Amygdala (tissue), 56 donors: ENCODE data around the gene CFL1.
A peak's percentile ranks its signal among the peaks of the same experiment; 100 is the strongest.
"Not testable (repeated sequence)": the region's sequence is repeated elsewhere in the genome, so short reads cannot be mapped to it uniquely, and the experiment has no call there.

Experiments
- DNase-seq, 56 donors: peaks; one replicate each; lab custom pipeline; 2025; lab: John Stamatoyannopoulos, UW

Gene CFL1

GRCh38 chr11:65844231-65844872 is 13.6 kb downstream of the CFL1 start:
- DNase-seq: no peak

GRCh38 chr11:65843811-65844210 is 14.2 kb downstream of the CFL1 start:
- DNase-seq: no peak

GRCh38 chr11:65842144-65842543 is 15.8 kb downstream of the CFL1 start:
- DNase-seq: no peak

DNA sequence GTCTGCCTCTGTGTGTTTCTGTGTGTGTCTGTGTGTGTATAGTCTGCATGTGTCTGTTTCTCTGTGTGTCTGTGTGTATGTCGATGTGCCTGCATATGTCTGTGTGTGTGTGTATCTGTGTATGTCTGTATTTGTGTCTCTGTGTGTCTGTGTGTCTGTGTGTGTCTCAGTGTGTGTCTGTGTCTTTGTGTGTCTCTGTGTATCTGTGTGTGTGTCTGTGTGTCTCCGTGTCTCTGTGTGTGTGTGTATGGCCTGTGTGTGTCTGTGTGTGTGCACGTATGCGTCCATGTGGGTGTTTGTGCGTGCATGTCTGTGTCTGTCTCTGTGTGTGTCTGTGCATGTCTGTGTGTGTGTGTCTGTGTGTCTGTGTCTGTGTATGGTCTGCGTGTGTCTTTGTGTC is 23.8 kb downstream of the CFL1 start:
- no peak for DNase-seq

DNA sequence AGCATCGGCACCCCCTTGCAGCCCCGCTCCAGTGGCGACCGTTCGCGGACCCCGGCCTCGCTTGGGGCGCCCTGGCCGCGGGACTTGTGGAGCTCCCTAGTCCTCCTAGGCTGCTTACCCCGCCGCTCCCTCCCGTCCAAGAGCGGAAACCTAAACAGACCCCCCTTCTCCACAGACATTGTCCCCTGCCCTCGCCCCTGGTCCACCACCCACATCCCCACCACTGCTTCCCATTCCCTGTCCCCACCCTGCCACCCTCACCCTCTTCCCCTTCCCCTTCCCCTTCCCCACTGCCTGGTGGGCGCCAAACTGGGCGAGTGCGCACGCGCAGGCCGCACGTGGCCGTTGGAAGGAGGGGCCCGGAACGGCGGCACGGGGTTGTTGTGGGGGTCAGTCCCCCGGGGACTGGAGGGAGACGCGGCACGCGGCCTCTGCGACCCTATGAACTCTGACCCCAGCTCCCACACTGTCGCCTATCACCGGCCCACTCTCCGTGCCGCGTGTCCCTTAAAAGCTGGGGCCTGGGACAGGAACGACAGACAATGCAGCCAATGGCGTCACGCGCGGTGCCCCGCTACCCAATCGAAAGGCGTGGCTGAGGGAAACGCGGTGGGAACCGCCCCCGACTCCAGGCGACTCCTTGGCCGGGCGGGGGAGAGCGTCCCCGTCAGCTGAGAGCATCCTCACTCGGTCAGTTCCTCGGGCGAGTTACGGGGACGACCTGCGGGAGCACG is 24.5 kb downstream of the CFL1 start, which contains the start of gene SNX32:
TSS of gene SNX32 (plus strand) at position 667 of the 734 bp plus-strand sequence. CDS start 103 bp downstream, outside the sequence.
- DNase-seq: peak; percentile 58 to 98 (median 91)

- DNase-seq: not testable (repeated sequence)
Observed at GRCh38 chr11:65832231-65832630, 25.7 kb downstream of the CFL1 start.

DNA sequence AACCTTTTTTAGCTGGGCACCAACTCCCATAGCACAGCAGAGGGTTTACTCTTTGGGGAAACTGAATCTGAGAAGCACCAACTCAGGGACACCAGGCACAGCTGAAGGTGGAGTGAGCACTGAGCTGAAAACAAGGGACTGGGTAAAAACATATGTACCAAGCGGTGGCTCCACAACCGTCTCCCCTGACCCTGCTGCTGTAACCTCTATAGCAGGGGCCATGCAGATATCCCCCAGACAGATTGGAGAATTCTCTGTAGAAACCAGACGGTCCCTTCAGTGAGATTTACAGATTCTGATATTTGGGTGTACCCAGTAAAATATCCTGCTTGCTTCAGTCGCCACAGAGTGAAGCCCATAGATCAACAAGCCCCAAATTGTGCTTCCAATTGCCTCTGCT is 28.5 kb downstream of the CFL1 start:
- DNase-seq: no peak

DNA sequence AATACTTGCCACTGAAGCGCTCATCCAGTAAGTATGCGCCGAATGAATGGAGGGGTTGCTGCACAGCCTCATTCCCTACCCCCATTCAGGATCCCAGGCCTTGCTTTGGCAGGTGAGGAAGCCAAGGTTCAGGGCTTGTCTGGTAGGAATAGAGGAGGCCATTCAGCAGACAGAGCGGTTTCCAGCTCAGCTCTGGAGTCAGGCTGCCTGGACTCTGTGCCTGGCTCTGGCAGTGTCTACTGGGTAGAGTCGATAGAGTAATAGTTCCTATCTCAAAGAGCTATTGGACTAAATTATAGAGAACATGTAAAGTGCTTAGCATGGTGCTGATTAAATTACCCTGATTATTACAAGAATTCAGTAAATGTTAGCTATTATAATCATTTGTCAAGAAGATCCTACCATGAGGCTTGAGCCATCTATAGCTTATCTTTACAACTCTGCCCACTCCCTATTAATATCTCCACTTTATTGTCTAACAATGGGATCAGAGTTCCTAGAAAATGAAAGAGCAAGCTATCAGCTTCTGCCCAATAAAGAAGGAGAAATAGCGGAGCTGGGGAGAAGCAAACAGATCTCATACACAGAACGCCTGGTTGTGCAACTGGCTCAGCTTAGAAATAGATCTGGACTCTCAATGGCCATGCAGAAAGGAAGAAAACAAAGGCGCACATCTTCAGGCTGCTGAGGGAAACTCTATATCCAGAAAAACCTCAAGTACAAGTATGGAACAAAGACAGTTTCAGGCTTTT is 30.8 kb downstream of the CFL1 start:
- DNase-seq: no peak

- DNase-seq: no peak
Observed at GRCh38 chr11:65822776-65823528, 35.0 kb downstream of the CFL1 start.

DNA sequence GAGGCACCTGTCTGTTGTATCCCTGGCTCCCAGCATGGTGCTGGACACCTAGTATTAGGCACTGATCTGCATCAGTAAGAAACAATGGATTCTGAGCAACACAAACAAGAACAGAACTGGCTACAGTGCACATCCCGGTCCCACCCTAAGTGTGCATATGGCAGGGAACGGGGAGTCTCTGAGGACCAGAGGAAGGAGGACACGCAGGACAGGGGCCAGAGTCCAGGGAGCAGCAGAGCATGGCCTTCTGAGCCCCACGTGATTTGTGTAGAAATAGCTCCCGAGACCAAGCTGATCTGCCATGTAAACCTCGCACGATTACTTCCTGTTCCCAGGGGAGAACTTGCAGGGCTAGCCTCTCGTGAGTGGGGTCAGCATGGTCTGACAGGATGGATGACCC is 36.9 kb downstream of the CFL1 start:
- DNase-seq: no peak

DNA sequence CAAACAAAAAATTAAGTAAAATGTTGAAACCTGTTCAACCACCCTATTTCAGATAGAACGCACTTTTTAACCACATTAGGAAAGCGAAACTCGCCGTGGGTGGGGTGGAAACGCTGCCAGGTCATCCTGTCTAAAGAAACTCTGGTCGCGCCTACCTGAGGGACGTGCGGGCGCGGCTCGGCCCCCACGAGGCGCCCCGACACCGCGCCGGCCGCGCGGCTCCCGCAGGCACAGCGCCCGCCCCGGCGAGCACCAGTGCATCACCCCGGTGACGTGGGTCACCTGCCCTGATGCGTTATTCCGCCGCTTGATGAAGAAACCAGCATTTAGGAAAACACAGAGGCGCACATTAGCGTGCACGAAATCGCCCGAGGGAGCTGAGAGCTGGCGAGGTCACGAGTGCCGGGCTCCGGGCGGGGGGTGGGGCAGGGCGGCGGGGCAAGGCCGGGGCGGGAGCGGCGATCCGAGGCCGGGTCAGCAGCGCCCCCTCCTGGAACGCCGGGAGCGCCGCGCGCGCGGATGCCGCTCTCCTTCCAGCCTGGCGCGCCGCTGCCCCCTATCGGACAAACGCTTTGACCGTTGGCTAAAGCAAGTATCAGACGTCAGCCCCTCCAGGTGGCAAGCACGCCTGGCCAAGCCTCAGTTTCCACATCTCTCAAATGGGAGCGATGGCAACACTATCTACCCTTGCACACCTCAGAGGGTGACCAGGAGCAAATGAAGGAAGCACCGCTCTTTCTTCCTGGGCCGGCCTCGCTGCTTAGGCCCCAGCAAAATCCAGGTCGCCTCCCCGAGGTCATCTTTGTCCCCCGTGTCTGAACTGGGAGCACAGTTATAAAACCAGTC is 39.9 kb downstream of the CFL1 start:
- DNase-seq: peak; percentile 27 to 97 (median 82)

DNA sequence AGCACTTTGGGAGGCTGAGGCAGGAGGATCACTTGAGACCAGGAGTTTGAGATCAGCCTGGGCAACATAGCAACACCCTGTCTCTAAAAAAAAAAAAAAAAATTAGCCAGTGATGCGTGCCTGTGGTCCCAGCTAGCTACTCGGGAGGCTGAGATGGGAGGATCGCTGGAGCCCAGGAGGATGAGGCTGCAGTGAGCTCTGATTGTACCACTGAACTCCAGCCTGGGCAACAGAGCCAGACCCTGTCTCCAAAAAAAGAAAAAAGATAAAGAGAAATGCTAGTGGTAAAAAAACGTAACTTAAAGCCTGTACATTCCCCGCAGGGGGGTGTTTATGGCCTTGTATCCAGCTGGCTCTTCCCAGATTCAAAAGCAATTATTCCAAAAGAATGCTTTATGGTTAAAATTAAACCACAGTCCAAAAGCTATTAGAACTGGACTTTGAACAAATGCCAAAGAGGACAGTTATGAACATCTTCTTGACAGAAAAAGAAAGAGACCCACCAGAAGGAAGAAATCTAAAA is 40.6 kb downstream of the CFL1 start:
- DNase-seq: no peak

GRCh38 chr11:65816696-65817095 is 41.3 kb downstream of the CFL1 start:
- DNase-seq: no peak

DNA sequence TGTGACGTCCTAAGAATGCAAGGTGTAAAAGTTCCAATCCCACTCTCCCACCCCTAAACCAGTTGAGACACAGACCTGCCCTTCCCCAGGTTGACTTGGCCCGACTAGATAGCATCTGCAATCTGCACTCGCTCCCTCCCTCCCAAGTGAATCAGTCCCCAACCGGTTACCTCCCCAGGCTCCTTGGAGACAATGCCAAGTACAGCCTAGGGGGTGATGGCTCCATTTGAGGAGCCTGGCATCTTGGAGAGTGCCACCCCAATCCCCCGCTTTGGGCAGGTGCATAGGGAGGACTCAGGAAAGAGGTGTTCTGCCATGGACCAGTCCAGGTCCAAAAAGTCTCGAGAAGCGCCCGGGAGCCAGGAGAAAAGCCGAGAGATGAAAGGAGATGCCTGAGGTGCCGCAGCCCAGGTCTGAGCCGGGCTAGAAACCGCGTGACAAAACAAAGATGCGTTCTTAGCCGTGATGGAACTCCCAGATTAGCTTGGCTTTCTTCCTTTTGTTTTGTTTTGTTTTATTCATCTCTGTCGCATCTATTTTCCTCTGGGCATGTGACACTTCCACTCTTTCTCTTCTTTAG is 42.9 kb downstream of the CFL1 start:
- no peak for DNase-seq

- peak in 7 of 56 donors; percentile 10 to 31 (median 13) for DNase-seq
Observed at GRCh38 chr11:65814131-65814985, 43.6 kb downstream of the CFL1 start.

DNA sequence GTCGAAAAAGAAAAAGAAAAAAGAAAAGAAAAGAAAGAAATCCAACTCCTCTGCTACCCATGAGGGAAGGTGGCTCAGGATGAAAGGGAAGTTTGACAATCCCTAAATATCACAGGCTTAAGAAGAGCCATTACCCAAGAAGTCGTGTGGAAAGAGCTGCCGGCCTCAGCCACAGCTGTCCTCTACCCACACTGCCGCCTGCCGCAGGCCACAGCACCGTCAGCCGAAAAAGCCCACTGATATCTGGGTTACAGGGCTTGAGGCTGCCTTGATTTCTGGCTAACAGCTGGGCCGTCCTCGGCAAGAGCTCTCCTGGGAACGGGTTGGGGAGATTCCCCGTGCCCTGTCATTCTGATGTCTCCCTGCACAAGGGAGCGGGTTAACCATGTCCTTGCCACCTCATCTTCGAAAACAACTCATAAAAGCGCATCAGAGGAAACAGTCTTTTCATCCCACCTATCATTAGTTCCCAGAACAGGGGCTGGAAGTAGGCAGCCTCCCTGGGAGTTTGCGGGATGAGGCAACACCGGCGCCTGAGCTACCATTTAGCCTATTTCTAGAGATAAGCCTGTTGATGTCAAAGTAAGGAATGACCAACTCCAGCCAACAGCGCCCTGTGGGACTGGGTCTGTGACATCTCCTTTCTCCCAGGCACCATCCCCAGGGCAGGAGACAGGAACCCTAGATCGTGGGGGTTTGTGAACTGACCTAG is 46.1 kb downstream of the CFL1 start:
- no peak for DNase-seq

GRCh38 chr11:65810046-65810868 is 47.7 kb downstream of the CFL1 start:
- no peak for DNase-seq
